CD4-positive, alpha-beta T cell (primary cell): Measurements from ENCODE around the gene DBP. TPM values are rescaled to one million over a fixed set of nuclear protein-coding genes. Genes with fewer than 3 reads are reported as not detected.

Source experiments
- ATAC-seq: fragments of 200-7000 bp; cut with Tn5 transposase; one replicate; pipeline ENCODE4 v1.10.0; 2022; ENCODE audit warnings: mild to moderate bottlenecking; ENCODE audit not compliant: poor library complexity
- CTCF ChIA-PET: fragments of 350-600 bp; sonication (Branson Sonifier 250); formaldehyde crosslinking; loops from one replicate; lab custom pipeline; 2021; ENCODE audit warnings: antibody characterized with exemption, inconsistent platforms; lab: Charles Lee
- POLR2A ChIA-PET: fragments of 350-600 bp; sonication (Branson Sonifier 250); formaldehyde crosslinking; loops from one replicate; lab custom pipeline; 2021; ENCODE audit warnings: antibody characterized with exemption, inconsistent platforms; lab: Charles Lee
- DNase-seq, 14 experiments: peaks; one replicate each; pipeline ENCODE4 v3.0.0-alpha.2; 2013 to 2020; ENCODE audit warnings: mixed read lengths in 2 of 14
- H3K27ac ChIP-seq, 2 donors: one replicate each; pipeline versions ENCODE4 v1.5.1 to v1.7.0; 2013; ENCODE audit warnings: low read length in 2 of 2, low read depth in 1 of 2, mild to moderate bottlenecking in 1 of 2
- H3K27me3 ChIP-seq, 2 experiments: 1 replicate in 1 of 2; 2 replicates in 1 of 2; pipeline versions ENCODE4 v1.6.1 to v1.7.0; 2013; ENCODE audit warnings: low read length in 2 of 2, control low read depth in 1 of 2, mild to moderate bottlenecking in 1 of 2, moderate library complexity in 1 of 2; ENCODE audit not compliant: insufficient read depth in 2 of 2, control insufficient read depth in 1 of 2
- H3K36me3 ChIP-seq: one replicate; pipeline ENCODE4 v1.6.1; 2013; ENCODE audit warnings: low read length, control low read depth; ENCODE audit not compliant: insufficient read depth
- H3K4me1 ChIP-seq: one replicate; pipeline ENCODE4 v1.6.1; 2013; ENCODE audit warnings: low read length, control low read depth; ENCODE audit not compliant: insufficient read depth
- H3K4me3 ChIP-seq: one replicate; pipeline ENCODE4 v1.5.1; 2013; ENCODE audit warnings: mild to moderate bottlenecking, low read length, moderate library complexity
- H3K9me3 ChIP-seq, 2 experiments: 1 replicate in 1 of 2; 2 replicates in 1 of 2; pipeline versions ENCODE4 v1.6.1 to v1.7.0; 2013; ENCODE audit warnings: low read length in 2 of 2, mild to moderate bottlenecking in 2 of 2, control low read depth in 1 of 2, moderate library complexity in 1 of 2; ENCODE audit not compliant: control insufficient read depth in 1 of 2, insufficient read depth in 1 of 2
- H3K27ac Mint-ChIP-seq: one replicate; pipeline ENCODE4 v1.8.0; 2020; ENCODE audit warnings: mixed read lengths
- H3K27me3 Mint-ChIP-seq: one replicate; pipeline ENCODE4 v1.8.0; 2021; ENCODE audit warnings: mixed read lengths
- H3K36me3 Mint-ChIP-seq: one replicate; pipeline ENCODE4 v1.8.0; 2021; ENCODE audit warnings: low read depth, mixed read lengths
- H3K4me1 Mint-ChIP-seq: one replicate; pipeline ENCODE4 v1.8.0; 2021; ENCODE audit warnings: low read depth, mixed read lengths
- H3K4me3 Mint-ChIP-seq: one replicate; pipeline ENCODE4 v1.8.0; 2020; ENCODE audit warnings: mild to moderate bottlenecking, mixed read lengths
- H3K9me3 Mint-ChIP-seq: one replicate; pipeline ENCODE4 v1.8.0; 2020; ENCODE audit warnings: mixed read lengths
- CTCF ChIP-seq: fragments of 200-600 bp; IDR thresholded peaks from one replicate; pipeline ENCODE4 v1.8.0; 2022; ENCODE audit warnings: antibody characterized with exemption, mild to moderate bottlenecking
- intact Hi-C, 2 experiments: fragments of 100-400 bp; cut with DNase I in 1 of 2; cut with micrococcal nuclease in 1 of 2; formaldehyde crosslinking; loops; one replicate each; pipeline versions ENCODE4 v1.15.1 to v1.9.0; 2023 to 2025; cut with DNase I, micrococcal nuclease
- total RNA-seq, 174 experiments: library from RNA in 2 of 174; stranded (reverse) in 2 of 174; gene quantifications; one replicate each; pipeline ENCODE4 v1.2.3 and lab custom pipeline; 2021 to 2026

DBP gene
- total RNA-seq, 2 experiments from 2014 or later = 48.3 to 55.6 TPM

GRCh38 chr19:48637948-48638830 lies 1.0 kb upstream of the DBP start:
- Mint-ChIP-seq H3K36me3 (peaks cover 25% of the 10 kb centered on the region), H3K4me1 (peaks cover 49% of the 10 kb centered on the region), H3K4me3 (peak overlapping the region; percentile 94), H3K27me3 (no peaks in the 10 kb centered on the region), H3K9me3 (no peaks in the 10 kb centered on the region), H3K27ac (peak overlapping the region; percentile 97)
- no peaks in the 10 kb centered on the region for H3K27me3 ChIP-seq
- peaks cover 50% of the 10 kb centered on the region for H3K4me1 ChIP-seq
- peaks cover 6% of the 10 kb centered on the region for H3K36me3 ChIP-seq
- ChIA-PET POLR2A (interaction anchor here (0.6 to 3.6 kb wide), 21 partner anchors 8 to 355 kb away, joined by 3 to 39 read pairs (median 5); partner anchors contain the start of genes CA11, GYS1, RPL18 and RUVBL2), CTCF (interaction anchor here (1.3 to 1.7 kb wide), 2 partner anchors 8 to 19 kb away, joined by 4 to 8 read pairs; partner anchors contain the start of genes CA11, RPL18 and SPHK2)
- peak; percentile 19 for TF ChIP-seq CTCF
- no peaks in the 10 kb centered on the region for H3K9me3 ChIP-seq
- peak; percentile 72 to 97 (median 80) for DNase-seq
- H3K4me3 ChIP-seq = peak overlapping the region; percentile 71
- peak overlapping the region; percentile 86 to 94 for H3K27ac ChIP-seq
- ATAC-seq = peak; percentile 41
- intact Hi-C loops = loop anchor here (1.0 to 10.0 kb wide), 7 partner anchors 8 to 1237 kb away; partner anchors contain the start of genes RPL18 (in 2 of the 2), SPHK2 (in 2 of the 2), AKT1S1 (in 1 of the 2) and C19orf73 (in 1 of the 2)

DNA sequence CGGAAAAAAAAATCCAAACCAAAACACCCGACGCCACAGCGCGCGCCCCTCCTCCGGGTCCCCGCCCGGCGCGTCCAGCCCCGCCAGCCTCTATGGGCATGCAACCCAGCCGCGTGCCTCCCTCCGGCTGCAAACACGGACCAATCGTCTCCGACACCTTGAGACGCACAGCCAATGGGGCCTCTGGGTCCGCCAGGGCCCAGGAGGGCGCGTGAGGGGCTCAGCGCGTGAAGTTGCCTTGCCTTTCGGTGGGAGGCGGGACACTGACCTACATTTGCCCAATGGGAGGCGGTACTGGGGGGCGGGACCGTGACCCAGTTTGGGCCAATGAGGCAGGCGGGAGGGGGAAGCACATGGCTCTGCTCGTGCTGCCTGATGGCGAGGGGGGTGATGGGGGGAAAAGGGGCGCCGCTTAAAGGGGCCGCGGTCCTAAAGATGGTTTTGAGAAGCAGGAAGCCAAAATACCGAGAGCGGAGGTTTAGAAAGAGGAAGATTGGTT lies 319 bp upstream of the DBP start:
- H3K27ac ChIP-seq = peak overlapping the region; percentile 86 to 94

More for the DNA sequence above, 319 bp upstream of the DBP start:
- Mint-ChIP-seq H3K36me3 (peaks cover 32% of the 10 kb centered on the region), H3K9me3 (no peaks in the 10 kb centered on the region), H3K4me1 (peaks cover 50% of the 10 kb centered on the region), H3K27ac (peak overlapping the region; percentile 97), H3K27me3 (no peaks in the 10 kb centered on the region), H3K4me3 (peak overlapping the region; percentile 94)
- no peak for TF ChIP-seq CTCF
- peak overlapping the region; percentile 71 for H3K4me3 ChIP-seq
- DNase-seq (peak; percentile 99 to 100 (median 100)), ATAC-seq (peak; percentile 69)
- ChIA-PET POLR2A (interaction anchor here (0.6 to 3.6 kb wide), 24 partner anchors 8 to 1923 kb away, joined by 3 to 39 read pairs (median 4); partner anchors contain the start of genes CA11, GYS1, RPL18 and RUVBL2), CTCF (interaction anchor here (1.2 to 1.7 kb wide), 3 partner anchors 8 to 262 kb away, joined by 4 to 8 read pairs (median 4); partner anchors contain the start of genes CA11, RPL18 and SPHK2)
- H3K27me3 ChIP-seq = no peaks in the 10 kb centered on the region
- no peaks in the 10 kb centered on the region for H3K9me3 ChIP-seq
- intact Hi-C loops = loop anchor here (1.0 to 10.0 kb wide), 5 partner anchors 18 to 1237 kb away; partner anchors contain the start of genes AKT1S1 (in 1 of the 2), C19orf73 (in 1 of the 2), PPFIA3 (in 1 of the 2) and RPL18 (in 1 of the 2)
- peaks cover 57% of the 10 kb centered on the region for H3K4me1 ChIP-seq
- peaks cover 13% of the 10 kb centered on the region for H3K36me3 ChIP-seq
